Upper lobe of left lung (tissue), 4 donors: ENCODE data around the gene APOBEC3F.

Experiments
- CTCF ChIP-seq, 6 experiments: fragments of 450-650 bp in 4 of 6; fragments of 200-600 bp in 2 of 6; sonication (generic) in 2 of 6; IDR thresholded peaks; one replicate each; pipeline ENCODE4 v1.5.1; 2016 to 2019; ENCODE audit warnings: antibody characterized with exemption in 6 of 6
- POLR2AphosphoS5 ChIP-seq, 2 donors: sonication (generic); formaldehyde crosslinking; IDR thresholded peaks; one replicate each; pipeline ENCODE4 v1.5.1; 2017; ENCODE audit warnings: antibody characterized with exemption in 2 of 2

- TF ChIP-seq POLR2AphosphoS5 (IDR thresholded peaks at IDR 0.05) (no peak), CTCF (IDR thresholded peaks at IDR 0.05) (no peak)
Observed at GRCh38 chr22:39017596-39018365, 22.9 kb upstream of the APOBEC3F start.
